Smooth muscle cell (in vitro differentiated cells): Measurements from ENCODE around the gene BRIP1. TPM values are rescaled to one million over a fixed set of nuclear protein-coding genes. Genes with fewer than 3 reads are reported as not detected.

ENCODE experiments used
- DNase-seq: peaks from one replicate; lab custom pipeline; 2025; ENCODE audit not compliant: unreplicated experiment; lab: John Stamatoyannopoulos, UW
- H2AFZ ChIP-seq: fragments of 200-600 bp; sonication (generic); 2 replicates; pipeline ENCODE4 v1.6.0; 2016; ENCODE audit warnings: antibody characterized with exemption, low read depth, mild to moderate bottlenecking
- H3F3A ChIP-seq: fragments of 200-600 bp; sonication (generic); 2 replicates; pipeline ENCODE4 v1.6.0; 2017; ENCODE audit warnings: antibody characterized with exemption, low read depth
- H3K27ac ChIP-seq: fragments of 200-600 bp; sonication (generic); 2 replicates; pipeline ENCODE4 v1.5.1; 2016; ENCODE audit warnings: low read depth, mild to moderate bottlenecking
- H3K27me3 ChIP-seq: fragments of 200-600 bp; sonication (generic); 2 replicates; pipeline ENCODE4 v1.6.1; 2016; ENCODE audit warnings: low read depth, mild to moderate bottlenecking
- H3K36me3 ChIP-seq: fragments of 200-600 bp; sonication (generic); 2 replicates; pipeline ENCODE4 v1.5.1; 2016; ENCODE audit warnings: low read depth
- H3K4me1 ChIP-seq: fragments of 200-600 bp; sonication (generic); 2 replicates; pipeline ENCODE4 v1.5.1; 2016; ENCODE audit warnings: low read depth
- H3K4me2 ChIP-seq: fragments of 200-600 bp; sonication (generic); 2 replicates; pipeline ENCODE4 v1.6.0; 2016; ENCODE audit warnings: mild to moderate bottlenecking
- H3K4me3 ChIP-seq: fragments of 200-600 bp; sonication (generic); 2 replicates; pipeline ENCODE4 v1.5.1; 2016; ENCODE audit warnings: mild to moderate bottlenecking
- H3K79me2 ChIP-seq: fragments of 200-600 bp; sonication (generic); 2 replicates; pipeline ENCODE4 v1.6.0; 2016; ENCODE audit warnings: low read depth, mild to moderate bottlenecking
- H3K9ac ChIP-seq: fragments of 200-600 bp; sonication (generic); 2 replicates; pipeline ENCODE4 v1.6.0; 2016; ENCODE audit warnings: low read depth
- H3K9me3 ChIP-seq: fragments of 200-600 bp; sonication (generic); replicated peaks from 2 replicates; pipeline ENCODE4 v1.5.1; 2016; ENCODE audit warnings: low read depth
- H4K20me1 ChIP-seq: fragments of 200-600 bp; sonication (generic); 2 replicates; pipeline ENCODE4 v1.6.0; 2016; ENCODE audit warnings: low read depth
- WGBS: methylation state at CpG from one replicate; pipeline ENCODE4 v1.1.7; 2016; ENCODE audit warnings: low lambda C conversion rate; 5-methylcytosine and 5-hydroxymethylcytosine counted together
- polyA plus RNA-seq: library from polyadenylated mRNA; unstranded; fragments of >200 nt; fragmentation: Nextera tagmentation; extraction: Ambion mirVana; gene quantifications from 2 replicates; pipeline ENCODE4 v1.2.1, GENCODE V29; 2016
- total RNA-seq: library from RNA; depleted of rRNA; stranded (reverse); fragments of >200 nt; gene quantifications from 2 replicates; pipeline ENCODE4 v1.2.3, GENCODE V29; 2014
- TF ChIP-seq, protein P1 (sequence below): fragments of 200-600 bp; sonication (generic); IDR thresholded peaks from 2 replicates; pipeline ENCODE4 v1.5.1; 2017; ENCODE audit warnings: borderline replicate concordance, mild to moderate bottlenecking, antibody characterized with exemption; ENCODE audit not compliant: insufficient read depth, poor library complexity, severe bottlenecking

Gene BRIP1
- total and polyA plus RNA-seq, 2 experiments from 2014 or later: 0.71 to 9.1 TPM

DNA sequence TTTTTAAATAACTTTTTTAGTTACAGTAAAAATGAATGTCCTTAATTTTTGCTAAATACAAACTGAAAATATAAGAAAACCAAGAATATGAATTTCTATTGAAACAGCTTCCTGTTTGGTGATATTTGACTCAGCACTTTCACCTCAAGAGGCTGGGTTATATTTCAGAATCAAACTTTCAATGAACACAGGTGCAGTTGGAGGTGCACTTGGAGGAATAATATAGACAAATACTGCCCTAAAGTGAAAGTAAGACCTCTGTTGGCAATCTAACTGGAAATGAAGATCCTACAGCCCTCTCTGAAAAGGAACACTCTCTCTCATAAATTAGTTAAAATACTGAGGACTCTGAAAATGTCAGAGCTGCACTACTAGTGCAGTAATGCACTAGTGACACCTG lies 106.2 kb downstream of the BRIP1 start:
- H3K4me1 ChIP-seq: no peaks in the 10 kb centered on the region
- no peak overlapping the region for H3K9ac ChIP-seq
- H3F3A ChIP-seq: no peaks in the 10 kb centered on the region
- H3K36me3 ChIP-seq: peaks cover 8% of the 10 kb centered on the region
- H3K4me3 ChIP-seq: no peak overlapping the region
- no peaks in the 10 kb centered on the region for H4K20me1 ChIP-seq
- H3K9me3 ChIP-seq: peaks cover 4% of the 10 kb centered on the region
- no peaks in the 10 kb centered on the region for H3K27me3 ChIP-seq
- no peak overlapping the region for H3K27ac ChIP-seq
- no peak overlapping the region for H3K4me2 ChIP-seq
- TF ChIP-seq, protein P1, sequence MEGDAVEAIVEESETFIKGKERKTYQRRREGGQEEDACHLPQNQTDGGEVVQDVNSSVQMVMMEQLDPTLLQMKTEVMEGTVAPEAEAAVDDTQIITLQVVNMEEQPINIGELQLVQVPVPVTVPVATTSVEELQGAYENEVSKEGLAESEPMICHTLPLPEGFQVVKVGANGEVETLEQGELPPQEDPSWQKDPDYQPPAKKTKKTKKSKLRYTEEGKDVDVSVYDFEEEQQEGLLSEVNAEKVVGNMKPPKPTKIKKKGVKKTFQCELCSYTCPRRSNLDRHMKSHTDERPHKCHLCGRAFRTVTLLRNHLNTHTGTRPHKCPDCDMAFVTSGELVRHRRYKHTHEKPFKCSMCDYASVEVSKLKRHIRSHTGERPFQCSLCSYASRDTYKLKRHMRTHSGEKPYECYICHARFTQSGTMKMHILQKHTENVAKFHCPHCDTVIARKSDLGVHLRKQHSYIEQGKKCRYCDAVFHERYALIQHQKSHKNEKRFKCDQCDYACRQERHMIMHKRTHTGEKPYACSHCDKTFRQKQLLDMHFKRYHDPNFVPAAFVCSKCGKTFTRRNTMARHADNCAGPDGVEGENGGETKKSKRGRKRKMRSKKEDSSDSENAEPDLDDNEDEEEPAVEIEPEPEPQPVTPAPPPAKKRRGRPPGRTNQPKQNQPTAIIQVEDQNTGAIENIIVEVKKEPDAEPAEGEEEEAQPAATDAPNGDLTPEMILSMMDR: no peak
- no peak for DNase-seq
- no peaks in the 10 kb centered on the region for H3K79me2 ChIP-seq
- H2AFZ ChIP-seq: no peak overlapping the region

DNA sequence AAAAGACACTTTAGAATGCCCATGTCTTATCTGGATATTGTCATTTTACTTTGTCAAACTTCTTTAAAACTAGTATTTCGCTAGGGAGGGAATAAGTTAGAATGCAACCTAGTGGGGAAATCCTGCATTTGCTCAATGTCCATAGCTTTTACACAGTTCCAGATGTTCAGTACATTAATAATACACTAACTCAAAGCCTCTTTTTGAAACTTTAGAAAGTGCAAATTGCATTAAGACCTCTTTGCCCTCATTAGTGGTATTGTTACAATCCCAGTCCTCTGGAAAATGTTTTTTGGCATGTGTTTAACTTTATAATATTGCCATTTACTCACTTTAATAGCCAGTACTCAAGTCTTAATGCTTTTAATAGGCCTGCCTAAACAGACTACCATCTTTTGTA lies 106.8 kb downstream of the BRIP1 start:
- H3K27ac ChIP-seq: no peak overlapping the region
- peaks cover 8% of the 10 kb centered on the region for H3K36me3 ChIP-seq
- no peak overlapping the region for H3K4me2 ChIP-seq
- no peaks in the 10 kb centered on the region for H3K4me1 ChIP-seq
- no peak for DNase-seq
- H2AFZ ChIP-seq: no peak overlapping the region
- H4K20me1 ChIP-seq: no peaks in the 10 kb centered on the region
- no peaks in the 10 kb centered on the region for H3K9me3 ChIP-seq
- no peaks in the 10 kb centered on the region for H3K79me2 ChIP-seq
- no peaks in the 10 kb centered on the region for H3K27me3 ChIP-seq
- no peaks in the 10 kb centered on the region for H3F3A ChIP-seq
- WGBS: 88% methylated on average over 1 of the region's 1 CpG
- no peak overlapping the region for H3K9ac ChIP-seq
- H3K4me3 ChIP-seq: no peak overlapping the region
- TF ChIP-seq, protein P1: no peak

DNA sequence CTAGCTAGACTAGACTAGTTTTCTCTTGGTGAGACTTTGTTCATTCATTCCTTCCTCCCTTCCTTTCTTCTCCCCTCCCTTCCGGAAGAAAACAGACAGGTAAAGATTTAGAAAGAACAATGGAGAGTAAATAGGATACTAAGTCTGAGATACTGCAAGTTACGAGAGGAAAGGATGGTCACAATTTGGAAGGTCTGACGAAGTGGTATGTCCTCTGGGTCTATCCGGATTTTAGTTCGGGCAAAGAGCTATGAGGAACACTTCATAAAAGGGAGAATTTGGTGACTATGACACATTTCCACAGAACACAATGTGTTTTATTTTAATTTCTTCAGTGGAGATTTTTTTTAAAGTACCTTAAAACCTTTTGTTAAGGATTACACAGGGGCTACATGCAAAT lies 107.7 kb downstream of the BRIP1 start:
- H3K36me3 ChIP-seq: peaks cover 8% of the 10 kb centered on the region
- no peak overlapping the region for H3K27ac ChIP-seq
- H2AFZ ChIP-seq: no peak overlapping the region
- no peak overlapping the region for H3K4me2 ChIP-seq
- H3K9me3 ChIP-seq: no peaks in the 10 kb centered on the region
- H3K79me2 ChIP-seq: no peaks in the 10 kb centered on the region
- 92% methylated on average over 5 of the region's 5 CpGs for WGBS
- H3K4me3 ChIP-seq: no peak overlapping the region
- no peaks in the 10 kb centered on the region for H3K4me1 ChIP-seq
- TF ChIP-seq, protein P1: no peak
- DNase-seq: no peak
- no peaks in the 10 kb centered on the region for H3F3A ChIP-seq
- no peak overlapping the region for H3K9ac ChIP-seq
- H4K20me1 ChIP-seq: no peaks in the 10 kb centered on the region
- H3K27me3 ChIP-seq: no peaks in the 10 kb centered on the region

DNA sequence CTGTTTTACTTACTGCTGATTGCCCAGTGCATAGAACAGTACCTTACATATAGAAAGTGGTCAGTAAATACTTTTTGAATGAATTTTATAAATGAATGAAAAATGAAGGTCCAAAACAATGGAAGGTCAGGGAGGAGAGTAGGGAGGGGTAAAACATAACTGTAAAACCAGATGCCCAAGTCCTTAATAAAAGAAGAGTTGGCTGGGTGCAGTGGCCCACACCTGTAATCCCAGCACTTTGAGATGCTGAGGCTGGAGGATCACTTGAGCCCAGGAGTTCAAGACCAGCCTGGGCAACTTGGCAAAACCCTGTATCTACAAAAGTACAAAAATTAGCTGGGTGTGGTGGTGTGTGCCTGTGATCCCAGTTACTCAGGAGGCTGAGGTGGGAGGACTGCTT lies 108.2 kb downstream of the BRIP1 start:
- no peaks in the 10 kb centered on the region for H3F3A ChIP-seq
- H3K4me3 ChIP-seq: no peak overlapping the region
- no peaks in the 10 kb centered on the region for H3K9me3 ChIP-seq
- H3K79me2 ChIP-seq: no peaks in the 10 kb centered on the region
- H3K27me3 ChIP-seq: no peaks in the 10 kb centered on the region
- no peak overlapping the region for H3K9ac ChIP-seq
- no peaks in the 10 kb centered on the region for H4K20me1 ChIP-seq
- TF ChIP-seq, protein P1: no peak
- H3K36me3 ChIP-seq: peaks cover 8% of the 10 kb centered on the region
- no peak for DNase-seq
- H2AFZ ChIP-seq: no peak overlapping the region
- H3K4me1 ChIP-seq: no peaks in the 10 kb centered on the region
- H3K4me2 ChIP-seq: no peak overlapping the region
- no peak overlapping the region for H3K27ac ChIP-seq
